Loucy (cell line): ENCODE results near the gene CASQ2.

Experiments
- H2AFZ ChIP-seq: fragments of 200-600 bp; sonication (generic); 2 replicates; pipeline ENCODE4 v1.6.0; 2016; ENCODE audit warnings: antibody characterized with exemption, mild to moderate bottlenecking, low read length, moderate library complexity
- H3F3A ChIP-seq: fragments of 200-600 bp; 2 replicates; pipeline ENCODE4 v1.6.0; 2016; ENCODE audit warnings: antibody characterized with exemption, low read depth, mild to moderate bottlenecking
- H3K27me3 ChIP-seq: fragments of 200-600 bp; sonication (generic); 2 replicates; pipeline ENCODE4 v1.6.1; 2014; ENCODE audit warnings: low read length, mild to moderate bottlenecking; ENCODE audit not compliant: insufficient read depth, poor library complexity, severe bottlenecking
- H3K36me3 ChIP-seq: fragments of 200-600 bp; sonication (generic); 2 replicates; pipeline ENCODE4 v1.6.1; 2016; ENCODE audit warnings: low read length; ENCODE audit not compliant: insufficient read depth
- H3K4me1 ChIP-seq: fragments of 200-600 bp; sonication (generic); 2 replicates; pipeline ENCODE4 v1.5.1; 2014; ENCODE audit warnings: low read length, mild to moderate bottlenecking; ENCODE audit not compliant: insufficient read depth, poor library complexity, severe bottlenecking
- H3K4me2 ChIP-seq: fragments of 200-600 bp; sonication (generic); 2 replicates; pipeline ENCODE4 v1.6.0; 2014; ENCODE audit warnings: antibody characterized with exemption, low read length, low read depth, mild to moderate bottlenecking; ENCODE audit not compliant: poor library complexity, severe bottlenecking
- H3K4me3 ChIP-seq: fragments of 200-600 bp; sonication (generic); 2 replicates; pipeline ENCODE4 v1.5.1; 2014; ENCODE audit warnings: low read length, mild to moderate bottlenecking, mixed read lengths; ENCODE audit not compliant: poor library complexity, severe bottlenecking
- H3K79me2 ChIP-seq: fragments of 200-600 bp; sonication (generic); 2 replicates; pipeline ENCODE4 v1.6.1; 2014; ENCODE audit warnings: low read length; ENCODE audit not compliant: insufficient read depth
- H3K9ac ChIP-seq: fragments of 200-600 bp; sonication (generic); 2 replicates; pipeline ENCODE4 v1.6.0; 2014; ENCODE audit warnings: mild to moderate bottlenecking, low read depth, low read length, moderate library complexity; ENCODE audit not compliant: poor library complexity, severe bottlenecking
- H3K9me2 ChIP-seq: fragments of 200-600 bp; sonication (generic); replicated peaks from 2 replicates; pipeline ENCODE4 v1.6.1; 2016; ENCODE audit warnings: low read depth, low read length, mixed read lengths
- H3K9me3 ChIP-seq: fragments of 200-600 bp; sonication (generic); 2 replicates; pipeline ENCODE4 v1.6.1; 2014; ENCODE audit warnings: mild to moderate bottlenecking, antibody characterized with exemption, low read length, low read depth; ENCODE audit not compliant: insufficient read depth
- H4K20me1 ChIP-seq: fragments of 200-600 bp; sonication (generic); 2 replicates; pipeline ENCODE4 v1.6.0; 2014; ENCODE audit warnings: antibody characterized with exemption, low read length, mild to moderate bottlenecking; ENCODE audit not compliant: insufficient read depth, poor library complexity, severe bottlenecking
- CTCF ChIP-seq: fragments of 200-600 bp; sonication (generic); conservative IDR thresholded peaks from 2 replicates; pipeline ENCODE4 v1.5.1; 2014; ENCODE audit warnings: mild to moderate bottlenecking, antibody characterized with exemption, low read length
- EZH2phosphoT487 ChIP-seq: fragments of 200-600 bp; IDR thresholded peaks from 2 replicates; pipeline ENCODE4 v1.6.1; 2018; ENCODE audit warnings: antibody characterized with exemption, mild to moderate bottlenecking, moderate library complexity, borderline replicate concordance

CASQ2 gene

GRCh38 chr1:115813727-115814126, 45.2 kb upstream of the CASQ2 start:
- Histone ChIP-seq H3K36me3 (no peaks in the 10 kb centered on the region), H4K20me1 (no peaks in the 10 kb centered on the region), H3K9me2 (no peaks in the 10 kb centered on the region; the same call in 1 of the 2 replicates), H3K9me3 (no peaks in the 10 kb centered on the region), H3F3A (no peaks in the 10 kb centered on the region), H3K27me3 (no peaks in the 10 kb centered on the region), H3K9ac (no peak overlapping the region), H2AFZ (no peak overlapping the region), H3K79me2 (no peaks in the 10 kb centered on the region), H3K4me2 (no peak overlapping the region), H3K4me1 (peaks cover 10% of the 10 kb centered on the region), H3K4me3 (no peak overlapping the region)
- TF ChIP-seq EZH2phosphoT487 (no peak), CTCF (no peak)

- no peak overlapping the region for H3K4me2 ChIP-seq
- H3K36me3 ChIP-seq, result no peaks in the 10 kb centered on the region
- no peaks in the 10 kb centered on the region for H4K20me1 ChIP-seq
- no peaks in the 10 kb centered on the region for H3K79me2 ChIP-seq
- H3K4me1 ChIP-seq, result peaks cover 10% of the 10 kb centered on the region
- no peaks in the 10 kb centered on the region for H3K27me3 ChIP-seq
- H3K9ac ChIP-seq, result no peak overlapping the region
- TF ChIP-seq EZH2phosphoT487, result no peak
- no peak for TF ChIP-seq CTCF
- H2AFZ ChIP-seq, result no peak overlapping the region
- H3K4me3 ChIP-seq, result no peak overlapping the region
- no peaks in the 10 kb centered on the region for H3F3A ChIP-seq
- no peaks in the 10 kb centered on the region for H3K9me2 ChIP-seq
- H3K9me3 ChIP-seq, result no peaks in the 10 kb centered on the region
Observed at GRCh38 chr1:115811140-115811828, 42.8 kb upstream of the CASQ2 start.

GRCh38 chr1:115810609-115811008, 42.1 kb upstream of the CASQ2 start:
- Histone ChIP-seq H3K27me3 (no peaks in the 10 kb centered on the region), H2AFZ (no peak overlapping the region), H3F3A (no peaks in the 10 kb centered on the region), H3K36me3 (no peaks in the 10 kb centered on the region), H3K79me2 (no peaks in the 10 kb centered on the region), H3K4me2 (no peak overlapping the region), H3K4me1 (peaks cover 10% of the 10 kb centered on the region), H4K20me1 (no peaks in the 10 kb centered on the region), H3K4me3 (no peak overlapping the region), H3K9me2 (no peaks in the 10 kb centered on the region), H3K9me3 (no peaks in the 10 kb centered on the region), H3K9ac (no peak overlapping the region)
- no peak for TF ChIP-seq EZH2phosphoT487
- TF ChIP-seq CTCF, result no peak
